Esophagus muscularis mucosa (tissue), 4 donors: ENCODE results near the gene AP1S3. TPM values are rescaled to one million over a fixed set of nuclear protein-coding genes. Genes with fewer than 3 reads are reported as not detected.

Experiments
- DNase-seq: peaks from one replicate; pipeline ENCODE4 v3.0.0-alpha.2; 2017; ENCODE audit errors: extremely low spot score
- H3K27ac ChIP-seq, 4 donors: fragments of 200-600 bp; sonication (generic); replicated peaks in 1 of 4; 1 replicate in 3 of 4; 2 replicates in 1 of 4; pipeline ENCODE4 v1.5.1; 2016 to 2019; ENCODE audit warnings: mild to moderate bottlenecking in 1 of 4
- H3K27me3 ChIP-seq, 4 donors: fragments of 200-600 bp; sonication (generic); one replicate each; pipeline versions ENCODE4 v1.5.1 to v1.6.0; 2016 to 2019
- H3K36me3 ChIP-seq, 4 donors: fragments of 200-600 bp; sonication (generic); one replicate each; pipeline ENCODE4 v1.5.1; 2016 to 2019
- H3K4me1 ChIP-seq, 4 donors: fragments of 200-600 bp; sonication (generic); one replicate each; pipeline ENCODE4 v1.5.1; 2016 to 2019
- H3K4me3 ChIP-seq, 4 donors: fragments of 200-600 bp; sonication (generic); 1 replicate in 2 of 4; 2 replicates in 2 of 4; pipeline ENCODE4 v1.5.1; 2016 to 2019; ENCODE audit warnings: mild to moderate bottlenecking in 4 of 4, moderate library complexity in 1 of 4
- H3K9me3 ChIP-seq, 4 donors: fragments of 200-600 bp; sonication (generic); 1 replicate in 3 of 4; 2 replicates in 1 of 4; pipeline ENCODE4 v1.5.1; 2016 to 2019
- EP300 ChIP-seq: sonication (generic); formaldehyde crosslinking; IDR thresholded peaks from one replicate; pipeline ENCODE4 v1.6.1; 2017; ENCODE audit warnings: antibody characterized with exemption
- POLR2A ChIP-seq: fragments of 450-650 bp; IDR thresholded peaks from one replicate; pipeline ENCODE4 v1.6.1; 2017; ENCODE audit warnings: antibody characterized with exemption, moderate library complexity, mild to moderate bottlenecking, low read depth
- POLR2AphosphoS5 ChIP-seq, 2 donors: sonication (generic); formaldehyde crosslinking; IDR thresholded peaks; one replicate each; pipeline ENCODE4 v1.6.1; 2017; ENCODE audit warnings: antibody characterized with exemption in 2 of 2
- WGBS: methylation state at CpG from one replicate; pipeline ENCODE4 v1.1.5; 2018; 5-methylcytosine and 5-hydroxymethylcytosine counted together
- intact Hi-C: fragments of 100-400 bp; cut with DNase I; formaldehyde crosslinking; loops from one replicate; pipeline ENCODE4 v1.15.1; 2023
- total RNA-seq, 4 donors: library from RNA; depleted of rRNA; stranded (reverse); fragments of >200 nt; gene quantifications; one replicate each; pipeline versions ENCODE4 v1.1.0 to v1.2.1, GENCODE V29; 2016
- TF ChIP-seq, protein P1 (sequence below), 3 experiments: fragments of 200-600 bp in 2 of 3; fragments of 450-650 bp in 1 of 3; sonication (generic) in 2 of 3; IDR thresholded peaks; one replicate each; pipeline ENCODE4 v1.5.1; 2017 to 2019; ENCODE audit warnings: antibody characterized with exemption in 3 of 3, mild to moderate bottlenecking in 2 of 3, moderate library complexity in 1 of 3

The AP1S3 gene
- total RNA-seq, 4 donors from 2014 or later, result 0.40 to 2.7 (median 0.85) TPM

DNA sequence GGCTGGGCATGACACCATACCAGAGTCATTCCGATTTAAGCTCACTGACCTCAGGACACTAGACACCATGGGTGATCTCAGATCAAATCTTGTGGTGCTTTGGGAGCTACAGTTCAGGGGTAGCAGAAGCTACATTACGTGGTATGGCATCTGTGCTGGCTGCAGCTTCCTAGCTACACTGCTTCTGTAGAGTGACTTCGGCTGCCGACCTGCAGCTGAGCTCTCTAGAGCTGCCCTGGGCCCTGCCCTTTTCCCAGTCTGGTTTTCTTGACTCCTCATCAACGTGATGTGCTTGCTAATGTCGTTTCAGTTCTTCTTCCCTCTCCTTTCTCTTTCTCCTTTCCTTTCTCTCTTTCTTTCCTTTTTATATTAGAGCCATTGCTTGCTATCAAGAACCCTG, 100.2 kb downstream of the AP1S3 start:
- TF ChIP-seq, protein P1, sequence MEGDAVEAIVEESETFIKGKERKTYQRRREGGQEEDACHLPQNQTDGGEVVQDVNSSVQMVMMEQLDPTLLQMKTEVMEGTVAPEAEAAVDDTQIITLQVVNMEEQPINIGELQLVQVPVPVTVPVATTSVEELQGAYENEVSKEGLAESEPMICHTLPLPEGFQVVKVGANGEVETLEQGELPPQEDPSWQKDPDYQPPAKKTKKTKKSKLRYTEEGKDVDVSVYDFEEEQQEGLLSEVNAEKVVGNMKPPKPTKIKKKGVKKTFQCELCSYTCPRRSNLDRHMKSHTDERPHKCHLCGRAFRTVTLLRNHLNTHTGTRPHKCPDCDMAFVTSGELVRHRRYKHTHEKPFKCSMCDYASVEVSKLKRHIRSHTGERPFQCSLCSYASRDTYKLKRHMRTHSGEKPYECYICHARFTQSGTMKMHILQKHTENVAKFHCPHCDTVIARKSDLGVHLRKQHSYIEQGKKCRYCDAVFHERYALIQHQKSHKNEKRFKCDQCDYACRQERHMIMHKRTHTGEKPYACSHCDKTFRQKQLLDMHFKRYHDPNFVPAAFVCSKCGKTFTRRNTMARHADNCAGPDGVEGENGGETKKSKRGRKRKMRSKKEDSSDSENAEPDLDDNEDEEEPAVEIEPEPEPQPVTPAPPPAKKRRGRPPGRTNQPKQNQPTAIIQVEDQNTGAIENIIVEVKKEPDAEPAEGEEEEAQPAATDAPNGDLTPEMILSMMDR (IDR thresholded peaks at IDR 0.05), result no peak
- TF ChIP-seq POLR2A (no peak), EP300 (no peak), POLR2AphosphoS5 (IDR thresholded peaks at IDR 0.05) (no peak)
- H3K9me3 ChIP-seq, result no peaks in the 10 kb centered on the region
- DNase-seq, result no peak
- no peak overlapping the region for H3K27ac ChIP-seq
- intact Hi-C loops, result no loop called here
- H3K36me3 ChIP-seq, result no peaks in the 10 kb centered on the region
- 93% methylated on average over 6 of the region's 6 CpGs for WGBS
- H3K27me3 ChIP-seq, result no peaks in the 10 kb centered on the region
- no peaks in the 10 kb centered on the region for H3K4me1 ChIP-seq
- H3K4me3 ChIP-seq, result no peak overlapping the region

DNA sequence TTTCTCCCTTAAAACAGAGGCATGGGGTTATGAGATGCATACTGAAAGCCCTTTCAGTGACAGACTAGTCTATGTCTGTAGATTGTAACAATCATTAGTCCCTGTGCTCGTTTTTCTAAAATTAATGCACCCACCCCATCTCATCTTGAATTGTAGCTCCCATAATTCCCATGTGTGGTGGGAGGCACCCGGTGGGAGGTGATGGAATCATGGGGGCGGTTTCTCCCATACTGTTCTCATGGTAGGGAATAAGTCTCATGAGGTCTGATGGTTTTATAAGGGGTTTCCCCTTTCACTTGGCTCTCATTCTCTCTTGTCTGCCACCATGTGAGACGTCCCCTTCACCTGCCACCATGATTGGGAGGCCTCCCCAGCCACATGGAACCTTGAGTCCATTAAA, 100.9 kb downstream of the AP1S3 start:
- TF ChIP-seq EP300 (no peak), POLR2A (no peak), POLR2AphosphoS5 (IDR thresholded peaks at IDR 0.05) (no peak)
- Histone ChIP-seq H3K27me3 (no peaks in the 10 kb centered on the region), H3K4me3 (no peak overlapping the region), H3K9me3 (no peaks in the 10 kb centered on the region), H3K4me1 (no peaks in the 10 kb centered on the region), H3K36me3 (no peaks in the 10 kb centered on the region), H3K27ac (no peak overlapping the region)
- no peak for DNase-seq
- WGBS, result 81% methylated on average over 4 of the region's 4 CpGs
- intact Hi-C loops, result no loop called here

DNA sequence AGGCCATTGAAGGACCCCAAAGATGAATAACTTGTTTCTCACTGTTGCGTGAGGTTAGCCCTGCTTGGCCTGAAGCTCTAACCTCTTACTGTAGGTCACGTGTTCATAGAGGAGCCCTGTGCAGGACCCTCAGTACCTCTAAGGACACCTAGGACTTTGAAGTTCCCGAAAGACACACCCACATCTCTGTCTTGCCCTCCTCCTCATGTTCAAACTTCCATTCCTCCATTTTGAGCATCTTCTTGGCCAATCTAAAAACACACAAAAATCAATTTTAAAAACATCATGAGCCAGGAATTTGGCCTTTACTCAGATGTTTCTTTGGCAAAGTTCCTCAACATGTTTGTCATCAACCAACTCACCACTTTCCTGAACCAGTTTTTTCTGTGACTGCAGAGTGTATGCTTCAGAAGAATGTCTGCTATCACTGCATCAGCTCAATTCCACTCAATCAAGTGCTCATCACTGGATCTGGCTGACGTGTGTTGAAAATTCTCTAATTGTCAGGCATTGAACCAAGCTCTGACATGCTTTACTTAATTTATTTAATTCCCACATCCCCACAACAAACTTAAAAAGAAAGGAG, 101.6 kb downstream of the AP1S3 start:
- intact Hi-C loops, result no loop called here
- 88% methylated on average over 4 of the region's 4 CpGs for WGBS
- no peak overlapping the region for H3K27ac ChIP-seq
- H3K27me3 ChIP-seq, result no peaks in the 10 kb centered on the region
- H3K4me3 ChIP-seq, result no peak overlapping the region
- no peak for DNase-seq
- H3K9me3 ChIP-seq, result no peaks in the 10 kb centered on the region
- TF ChIP-seq POLR2AphosphoS5 (IDR thresholded peaks at IDR 0.05), result no peak
- no peak for TF ChIP-seq EP300
- TF ChIP-seq, protein P1 (IDR thresholded peaks at IDR 0.05), result no peak
- TF ChIP-seq POLR2A, result no peak
- H3K4me1 ChIP-seq, result no peaks in the 10 kb centered on the region
- no peaks in the 10 kb centered on the region for H3K36me3 ChIP-seq

DNA sequence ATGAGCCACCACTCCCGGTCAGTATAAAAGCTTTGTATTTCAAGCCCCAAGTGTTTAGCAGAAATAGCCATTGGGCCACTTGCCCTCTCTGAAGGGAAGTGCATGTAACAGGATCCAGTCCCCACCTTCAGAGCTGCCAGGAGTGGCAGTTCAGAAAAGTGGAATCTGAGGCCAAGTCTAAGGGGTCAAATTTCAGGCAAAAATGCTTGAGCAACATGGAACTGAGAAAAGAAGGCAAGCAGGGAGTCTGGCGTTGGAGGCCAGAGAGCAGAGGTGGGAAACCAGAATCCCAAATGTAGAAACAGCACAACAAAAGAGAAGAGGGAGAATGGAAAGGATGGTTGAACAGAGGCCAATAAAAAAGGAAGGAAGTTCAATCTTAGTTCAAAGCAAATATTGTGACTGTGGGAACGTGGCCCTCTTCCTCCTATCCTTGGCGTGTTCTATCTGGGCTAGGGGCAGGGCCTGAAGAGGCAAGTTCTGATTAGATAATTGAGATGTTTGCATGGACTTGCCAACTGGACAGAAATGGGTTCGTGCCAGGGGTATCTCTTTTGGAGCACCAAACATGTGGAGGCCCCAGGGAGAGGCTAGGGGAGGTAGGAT, 102.2 kb downstream of the AP1S3 start:
- TF ChIP-seq POLR2A (no peak), POLR2AphosphoS5 (IDR thresholded peaks at IDR 0.05) (no peak), EP300 (no peak)
- TF ChIP-seq, protein P1 (IDR thresholded peaks at IDR 0.05), result no peak
- intact Hi-C loops, result no loop called here

DNA sequence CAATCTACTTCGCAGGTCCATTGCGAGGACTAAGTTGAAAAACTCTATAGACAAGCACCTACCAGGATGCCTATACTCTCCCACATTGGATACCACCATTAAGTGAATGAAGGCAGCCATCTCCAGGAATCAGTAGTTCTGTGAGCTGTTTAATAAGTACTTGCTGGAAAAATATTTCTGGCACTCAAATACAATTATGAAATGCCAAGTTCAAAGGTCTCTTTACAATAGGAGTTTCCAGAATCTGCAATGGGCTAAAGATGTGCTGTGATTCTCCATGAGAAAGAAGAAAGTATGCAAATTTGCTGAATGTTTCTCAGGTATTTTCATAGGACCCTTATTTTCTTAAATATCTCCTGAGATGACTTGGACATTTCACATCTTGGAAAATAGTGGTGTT, 103.0 kb downstream of the AP1S3 start:
- no peaks in the 10 kb centered on the region for H3K4me1 ChIP-seq
- H3K36me3 ChIP-seq, result no peaks in the 10 kb centered on the region
- intact Hi-C loops, result no loop called here
- no peak overlapping the region for H3K4me3 ChIP-seq
- DNase-seq, result no peak
- 96% methylated on average over 2 of the region's 2 CpGs for WGBS
- TF ChIP-seq EP300, result no peak
- TF ChIP-seq, protein P1 (IDR thresholded peaks at IDR 0.05), result no peak
- TF ChIP-seq POLR2AphosphoS5 (IDR thresholded peaks at IDR 0.05), result no peak
- no peak for TF ChIP-seq POLR2A
- H3K9me3 ChIP-seq, result no peaks in the 10 kb centered on the region
- H3K27me3 ChIP-seq, result no peaks in the 10 kb centered on the region
- H3K27ac ChIP-seq, result no peak overlapping the region

More for the DNA sequence above, 102.2 kb downstream of the AP1S3 start:
- Histone ChIP-seq H3K36me3 (no peaks in the 10 kb centered on the region), H3K4me3 (no peak overlapping the region), H3K27me3 (no peaks in the 10 kb centered on the region), H3K9me3 (no peaks in the 10 kb centered on the region), H3K4me1 (no peaks in the 10 kb centered on the region), H3K27ac (no peak overlapping the region)
- WGBS, result 72% methylated on average over 4 of the region's 5 CpGs
- no peak for DNase-seq
